SIG-M5 (cell line): ENCODE data around the gene MPP3.
"Not testable (repeated sequence)": the region's sequence is repeated elsewhere in the genome, so short reads cannot be mapped to it uniquely, and the experiment has no call there.

ENCODE experiments used
- DNase-seq: peaks from one replicate; lab custom pipeline; 2025; lab: John Stamatoyannopoulos, UW

MPP3 gene, protein sequence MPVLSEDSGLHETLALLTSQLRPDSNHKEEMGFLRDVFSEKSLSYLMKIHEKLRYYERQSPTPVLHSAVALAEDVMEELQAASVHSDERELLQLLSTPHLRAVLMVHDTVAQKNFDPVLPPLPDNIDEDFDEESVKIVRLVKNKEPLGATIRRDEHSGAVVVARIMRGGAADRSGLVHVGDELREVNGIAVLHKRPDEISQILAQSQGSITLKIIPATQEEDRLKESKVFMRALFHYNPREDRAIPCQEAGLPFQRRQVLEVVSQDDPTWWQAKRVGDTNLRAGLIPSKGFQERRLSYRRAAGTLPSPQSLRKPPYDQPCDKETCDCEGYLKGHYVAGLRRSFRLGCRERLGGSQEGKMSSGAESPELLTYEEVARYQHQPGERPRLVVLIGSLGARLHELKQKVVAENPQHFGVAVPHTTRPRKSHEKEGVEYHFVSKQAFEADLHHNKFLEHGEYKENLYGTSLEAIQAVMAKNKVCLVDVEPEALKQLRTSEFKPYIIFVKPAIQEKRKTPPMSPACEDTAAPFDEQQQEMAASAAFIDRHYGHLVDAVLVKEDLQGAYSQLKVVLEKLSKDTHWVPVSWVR

DNA sequence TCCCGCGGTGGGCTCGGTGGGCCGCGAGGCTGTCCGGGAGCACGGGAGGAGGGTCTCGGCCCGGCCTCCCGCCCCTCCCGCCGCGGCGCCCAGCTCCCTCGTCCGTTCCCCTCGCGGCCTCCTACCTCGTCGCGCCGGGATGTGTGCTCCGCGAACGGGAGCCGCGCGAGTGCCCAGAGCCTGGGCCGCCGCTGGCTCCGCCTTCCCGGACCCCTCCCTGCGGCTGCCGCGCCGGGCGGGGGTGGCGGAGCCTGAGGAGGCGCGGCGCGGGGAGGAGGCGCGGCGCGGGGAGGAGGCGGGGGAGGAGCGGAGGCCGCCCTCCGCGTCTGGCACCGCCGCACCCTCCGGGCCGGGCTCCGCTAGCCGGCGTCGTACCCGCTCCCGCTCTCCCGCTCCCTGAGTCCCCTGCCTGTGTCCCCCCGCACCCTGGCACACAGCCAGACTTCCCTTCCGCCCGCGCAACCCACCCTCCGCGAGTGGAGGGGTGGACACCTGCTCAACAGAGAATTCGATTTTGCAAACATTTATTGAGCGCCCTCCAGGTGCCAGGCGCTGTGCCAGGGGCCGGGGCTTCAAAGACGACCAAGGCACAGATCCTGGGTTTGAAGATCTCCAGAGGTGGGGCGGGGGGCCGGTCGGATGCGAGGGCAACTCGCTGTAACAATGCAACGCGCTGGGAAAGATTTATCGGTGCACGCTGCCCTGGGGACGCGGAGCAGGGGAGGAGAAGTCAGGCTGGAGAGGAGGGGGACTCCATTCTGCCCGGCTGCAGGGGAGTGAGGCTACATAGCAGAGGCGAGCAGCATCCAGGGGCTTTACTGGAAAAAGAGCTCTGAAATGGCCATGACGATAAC lies at the start of gene MPP3:
MPP3 (minus strand) TSS at position 171 of the 854 bp plus-strand sequence. CDS start 1,240 bp downstream, outside the sequence.
- no peak for DNase-seq

DNA sequence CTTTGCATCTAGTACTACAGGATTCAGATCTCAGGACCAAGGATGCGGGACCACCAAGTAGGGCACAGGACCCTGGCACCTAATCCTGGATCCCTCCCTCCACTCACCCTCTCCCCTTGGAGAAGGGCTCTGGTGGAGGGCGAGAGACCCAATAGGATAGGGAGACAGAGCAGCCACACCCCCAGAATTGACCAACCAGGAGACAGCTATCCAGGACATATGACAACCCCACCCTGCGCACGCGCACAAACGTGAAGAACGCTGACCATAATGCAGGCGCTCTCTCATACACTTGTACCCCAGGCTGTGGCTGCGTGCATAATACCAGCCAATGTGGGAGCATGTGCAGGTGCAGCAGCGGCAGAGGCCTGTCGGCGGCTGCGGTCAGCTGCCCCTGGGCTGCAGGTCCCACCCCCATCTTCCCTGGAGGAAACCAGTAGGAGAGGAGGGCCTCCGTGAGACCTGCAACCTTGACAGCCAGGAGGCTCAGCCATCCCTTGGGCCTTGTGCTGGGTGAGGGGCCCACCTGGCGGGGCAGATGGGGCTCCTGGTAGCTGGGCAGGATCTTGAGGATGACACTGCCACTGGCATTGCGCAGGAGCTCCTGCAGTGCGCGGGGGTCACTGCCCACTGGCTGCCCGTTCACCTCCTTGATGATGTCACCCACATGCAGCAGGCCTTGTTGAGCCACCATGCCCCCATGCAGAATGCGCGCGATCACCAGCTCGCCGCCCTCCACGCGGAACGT lies 49.0 kb upstream of the MPP3 start:
- no peak for DNase-seq

DNA sequence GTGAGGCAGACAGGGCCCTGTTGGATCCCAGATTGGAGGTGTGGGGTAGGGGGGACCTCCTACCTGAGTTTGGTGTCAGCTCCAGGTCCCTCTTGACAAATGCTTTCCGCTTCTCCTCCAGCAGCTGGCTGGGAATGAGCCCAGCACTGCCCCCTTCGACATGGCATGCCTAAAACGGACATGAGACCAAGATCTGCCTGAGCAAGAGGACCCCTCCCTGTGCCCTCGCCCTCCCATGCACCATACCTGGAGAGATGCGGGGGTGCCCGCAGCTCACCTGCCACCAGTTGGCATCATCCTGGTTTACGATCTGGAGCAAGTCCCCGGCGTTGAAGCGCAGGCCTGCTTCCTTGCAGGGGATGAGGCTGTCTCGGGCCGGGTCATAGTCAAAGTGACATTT lies 48.2 kb upstream of the MPP3 start:
- no peak for DNase-seq

DNA sequence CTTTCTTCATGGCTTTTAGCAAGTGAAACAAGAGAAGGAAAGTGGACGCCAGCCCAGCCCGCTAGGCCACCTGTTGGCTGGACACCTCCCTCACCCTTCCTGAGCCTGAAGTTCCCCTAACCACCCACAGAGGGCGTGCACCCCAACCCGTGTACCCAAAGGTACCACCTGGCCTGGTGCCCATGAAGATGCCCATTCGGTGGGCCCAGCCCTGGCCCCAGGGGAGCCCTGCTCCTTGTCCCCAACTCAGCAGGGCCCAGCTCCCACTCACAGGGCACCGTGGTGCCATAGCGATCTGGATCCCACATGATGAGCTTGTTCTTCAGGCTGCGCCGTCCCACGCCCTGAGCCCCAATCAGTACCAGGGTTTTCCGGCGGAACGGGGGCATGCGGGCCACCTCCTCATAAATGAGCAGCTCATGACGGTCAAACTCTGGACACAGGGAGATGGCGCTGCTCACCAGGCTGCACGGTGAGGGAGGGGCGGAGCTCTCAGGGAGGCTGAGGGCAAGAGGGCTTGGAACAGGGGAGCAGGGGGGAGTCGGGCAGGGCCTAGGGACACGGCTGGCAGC lies 47.6 kb upstream of the MPP3 start:
- no peak for DNase-seq

DNA sequence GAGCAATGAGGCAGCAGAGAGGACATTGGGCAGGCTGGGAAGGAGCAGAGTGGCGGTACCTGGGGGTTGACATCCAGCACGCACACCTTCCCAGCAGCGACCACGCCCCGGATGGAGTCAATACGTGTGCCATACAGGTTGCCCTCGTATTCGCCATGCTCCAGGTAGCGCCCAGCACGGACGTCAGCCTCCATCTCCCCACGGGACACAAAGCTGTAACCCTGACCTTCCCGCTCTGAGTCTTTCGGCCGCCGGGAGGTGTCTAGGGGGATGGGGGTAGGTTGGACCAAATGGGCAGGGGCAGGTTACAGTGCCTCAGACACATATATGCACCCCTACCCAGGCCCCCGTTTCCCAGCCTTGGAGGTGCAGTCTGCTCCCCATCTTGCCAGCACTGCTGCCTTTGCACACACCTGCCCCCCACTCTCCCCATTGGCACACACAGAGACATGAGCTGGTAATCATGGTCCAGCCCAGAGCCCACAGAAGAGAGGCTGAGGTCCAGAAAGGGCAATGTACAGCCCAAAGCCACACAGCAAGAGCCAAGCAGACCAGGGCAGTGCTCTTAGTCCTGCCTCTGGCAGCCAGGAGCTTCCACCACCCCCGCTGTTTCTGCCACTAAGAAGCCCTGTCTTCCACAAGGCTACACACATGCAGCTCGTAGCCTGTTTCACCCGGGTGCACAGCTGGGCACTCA lies 46.9 kb upstream of the MPP3 start:
- no peak for DNase-seq

DNA sequence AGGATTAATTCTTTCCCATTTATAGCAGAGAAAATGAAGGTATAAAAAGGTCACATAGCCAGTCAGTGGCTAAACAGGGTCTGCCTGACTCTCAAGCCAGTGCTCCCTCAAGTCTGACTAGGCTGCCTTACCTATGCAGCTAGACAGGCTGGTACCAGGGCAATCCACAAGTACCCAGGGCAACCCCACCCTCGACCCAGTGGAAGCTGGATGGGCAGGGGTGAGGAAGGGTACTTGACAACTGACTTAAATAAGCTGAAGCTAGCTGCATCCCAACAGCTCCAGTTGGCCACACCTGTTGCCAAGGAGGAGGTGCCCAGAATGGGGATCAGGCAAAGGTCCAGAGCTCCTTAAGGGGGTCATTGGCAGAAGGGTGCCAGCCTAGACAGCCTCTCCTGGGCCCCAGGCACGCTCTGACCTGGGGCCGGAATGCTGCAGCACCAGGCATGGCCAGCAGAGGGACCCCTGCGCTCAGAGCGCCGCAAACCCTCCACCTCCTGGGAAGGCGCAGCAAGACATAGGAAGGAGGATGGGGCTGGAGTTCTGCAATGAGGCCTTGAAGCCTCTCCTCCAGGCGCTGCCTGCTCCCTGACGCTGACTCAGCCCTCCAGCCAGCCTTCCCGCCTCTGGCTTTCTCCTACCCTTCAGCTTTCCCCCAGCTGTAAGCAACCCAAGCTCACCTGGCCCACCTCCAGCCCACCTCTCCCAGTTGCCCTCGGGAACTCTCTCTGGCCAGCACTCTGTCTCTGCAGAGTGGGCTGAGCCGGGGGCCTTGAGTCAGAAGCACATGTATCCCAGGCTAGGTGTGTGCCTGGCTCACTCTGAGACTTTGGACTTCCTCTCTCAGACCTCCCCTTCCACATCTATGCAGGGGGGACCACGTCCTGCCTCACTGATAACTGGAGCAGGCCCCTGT lies 45.6 kb upstream of the MPP3 start:
- DNase-seq: no peak

DNA sequence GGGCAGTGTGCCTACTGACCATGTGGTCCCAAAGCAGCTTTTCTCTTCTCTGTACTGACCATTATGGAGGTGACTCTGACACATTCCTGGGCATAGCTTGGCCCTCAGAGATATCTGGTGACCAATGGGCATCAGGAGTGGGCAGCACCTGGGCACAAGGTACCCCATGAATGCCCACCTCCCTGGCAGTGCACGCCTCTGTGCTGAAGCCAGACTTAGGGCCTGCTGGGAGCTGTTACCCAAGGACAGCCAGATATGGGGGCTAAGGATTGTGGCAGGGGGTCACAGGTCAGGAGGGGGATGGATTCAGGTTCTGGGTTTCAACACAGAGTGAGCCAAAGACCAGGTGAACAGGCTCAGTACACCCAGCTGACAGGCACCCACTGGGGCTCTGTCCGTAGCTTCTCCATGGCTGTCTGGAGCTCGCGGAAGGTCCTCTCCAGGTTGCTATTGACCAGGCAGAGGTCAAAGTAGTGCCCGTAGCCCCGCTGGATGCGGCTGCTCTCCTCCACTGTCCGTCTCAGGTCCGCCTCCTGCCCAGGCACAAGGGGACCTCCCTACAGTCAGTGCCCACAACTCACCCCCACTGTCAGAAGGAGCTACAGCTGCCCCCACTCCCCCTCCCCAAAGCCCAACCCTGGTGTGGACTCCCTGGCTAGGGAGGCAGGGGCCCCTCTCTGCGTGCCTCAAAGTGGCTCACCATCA lies 44.7 kb upstream of the MPP3 start:
- no peak for DNase-seq

DNA sequence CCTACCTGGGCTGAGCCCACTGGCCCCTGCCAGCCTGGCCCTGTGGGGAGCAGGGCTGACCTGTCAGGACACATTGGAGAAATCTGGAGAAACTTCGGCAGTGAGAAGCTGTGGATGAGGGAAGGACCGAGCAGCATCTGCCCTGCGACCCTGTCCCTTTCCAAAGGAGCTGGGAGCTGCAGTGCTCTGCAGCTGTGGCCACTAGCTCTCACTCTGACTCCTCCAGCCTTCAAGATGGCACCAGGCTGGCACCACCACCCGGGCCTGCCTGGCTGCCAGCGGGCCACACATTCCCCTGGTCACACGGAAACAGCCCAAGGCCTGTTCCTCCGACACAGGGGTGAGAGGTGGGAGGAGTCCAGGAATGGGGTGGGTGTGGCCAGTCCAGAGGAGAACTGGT lies 44.1 kb upstream of the MPP3 start:
- DNase-seq: no peak

DNA sequence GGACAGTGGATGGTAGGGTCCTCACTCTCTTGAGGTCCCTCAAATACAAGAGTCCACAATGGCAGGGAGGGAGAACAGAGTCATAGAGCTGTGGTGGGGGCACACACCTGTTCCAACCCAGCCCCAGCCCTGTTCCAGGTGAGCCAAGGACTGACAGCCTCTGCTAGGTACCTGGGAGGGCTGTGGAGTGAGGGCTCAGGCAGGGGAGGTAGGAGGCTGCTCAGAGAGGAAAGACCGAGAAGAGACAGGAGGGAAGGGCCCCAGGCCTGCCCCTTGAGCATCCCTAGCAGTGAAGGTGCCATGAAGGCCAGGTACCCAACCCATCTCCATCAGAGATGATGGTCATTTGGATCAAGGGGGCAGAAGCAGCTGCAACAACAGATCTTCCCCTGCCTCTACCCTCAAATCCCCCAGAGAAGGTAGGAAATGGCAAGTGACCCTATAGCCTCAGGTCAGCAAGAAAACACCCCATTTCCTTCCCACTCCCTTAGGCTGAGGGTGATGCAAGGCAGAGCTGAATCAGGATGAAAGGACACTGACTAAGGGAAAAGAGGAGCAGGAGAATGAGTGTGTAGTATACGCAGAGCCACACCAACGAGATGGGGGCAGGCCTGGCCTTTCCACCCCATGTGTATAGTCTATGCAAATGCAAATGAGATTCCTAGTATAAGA lies 42.7 kb upstream of the MPP3 start:
- no peak for DNase-seq

DNA sequence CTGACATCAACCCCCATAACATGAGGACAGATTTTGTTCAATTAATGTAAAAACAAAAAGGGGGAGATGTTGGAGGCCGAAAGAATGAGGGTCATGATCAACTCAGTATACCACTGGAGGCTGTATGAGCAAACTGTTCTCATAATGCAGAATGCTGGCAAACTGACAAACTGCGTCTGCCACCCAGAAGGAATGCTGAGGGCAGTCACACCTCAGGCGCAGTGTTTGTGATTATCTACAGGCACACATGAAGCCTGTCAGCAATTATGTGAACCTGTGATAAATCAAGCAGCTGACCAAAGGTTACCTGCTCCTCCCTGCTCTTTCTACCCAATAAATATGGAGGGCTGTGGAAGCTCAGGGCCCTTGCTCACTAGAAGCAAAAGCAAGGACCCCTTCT lies 41.3 kb upstream of the MPP3 start:
- no peak for DNase-seq

DNA sequence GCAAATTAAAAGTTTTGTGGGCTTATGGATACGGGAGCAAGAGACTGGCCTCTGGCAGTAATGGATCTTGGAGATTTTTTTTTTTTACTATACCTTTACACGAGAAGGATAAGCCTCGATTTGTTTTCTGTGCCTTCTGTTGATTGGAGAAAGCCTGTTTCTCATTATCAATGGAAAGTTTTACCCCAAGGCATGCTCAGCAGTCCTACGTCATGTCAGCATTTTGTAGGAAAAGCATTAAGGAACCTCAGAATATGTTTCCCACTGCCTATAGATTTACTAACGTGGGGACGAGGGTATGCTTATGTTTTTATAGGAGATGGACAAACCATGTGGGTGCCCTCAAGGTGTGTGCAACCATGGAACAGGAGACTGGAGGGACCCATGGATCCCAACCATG lies 40.9 kb upstream of the MPP3 start:
- no peak for DNase-seq

DNA sequence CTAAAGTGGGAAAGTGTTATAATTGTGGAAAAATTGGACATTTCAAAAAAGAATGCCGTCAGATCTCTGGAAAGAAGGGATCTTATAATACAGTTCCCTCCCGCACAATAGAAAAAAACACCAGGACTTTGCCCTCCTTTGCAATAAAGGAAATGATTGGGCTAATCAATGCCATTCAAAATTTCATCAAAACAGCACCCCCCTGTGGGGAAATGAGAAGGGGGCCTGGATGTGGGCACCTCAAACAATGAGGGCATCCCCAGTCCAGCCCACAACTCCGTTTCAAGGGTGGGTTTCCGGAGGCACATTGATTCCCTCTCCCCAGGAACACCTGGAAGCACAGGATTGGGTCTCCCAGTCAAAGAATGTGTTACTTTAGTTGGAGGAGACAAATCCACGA lies 40.1 kb upstream of the MPP3 start:
- DNase-seq: no peak

DNA sequence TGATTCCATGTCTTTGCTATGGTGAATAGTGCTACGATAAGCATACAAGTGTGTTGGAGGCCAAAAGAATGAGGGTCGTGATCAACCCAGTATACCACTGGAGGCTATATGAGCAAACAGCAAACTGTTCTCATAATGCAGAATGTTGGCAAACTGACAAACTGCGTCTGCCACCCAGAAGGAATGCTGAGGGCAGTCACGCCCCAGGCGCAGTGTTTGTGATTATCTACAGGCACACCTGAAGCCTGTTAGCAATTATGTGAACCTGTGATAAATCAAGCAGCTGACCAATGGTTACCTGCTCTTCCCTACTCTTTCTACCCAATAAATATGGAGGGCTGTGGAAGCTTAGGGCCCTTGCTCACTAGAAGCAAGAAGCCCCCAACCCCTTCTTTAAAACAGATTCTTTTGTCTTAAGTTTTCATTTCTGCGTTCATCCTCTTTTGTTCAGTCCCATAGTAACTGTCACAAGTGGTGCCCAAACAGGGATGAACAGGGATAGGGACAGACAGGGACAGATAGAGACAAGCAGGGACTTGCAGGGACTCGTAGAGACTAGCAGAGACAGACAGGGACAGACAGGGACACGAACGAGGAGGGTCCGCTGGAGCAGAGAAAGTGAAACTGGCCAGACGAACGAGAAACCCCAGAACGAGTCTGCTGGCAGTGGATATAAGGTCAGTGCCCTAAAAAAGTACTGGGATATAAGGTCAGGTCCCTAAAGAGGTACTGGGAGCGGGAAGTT lies 39.2 kb upstream of the MPP3 start:
- DNase-seq: no peak

DNA sequence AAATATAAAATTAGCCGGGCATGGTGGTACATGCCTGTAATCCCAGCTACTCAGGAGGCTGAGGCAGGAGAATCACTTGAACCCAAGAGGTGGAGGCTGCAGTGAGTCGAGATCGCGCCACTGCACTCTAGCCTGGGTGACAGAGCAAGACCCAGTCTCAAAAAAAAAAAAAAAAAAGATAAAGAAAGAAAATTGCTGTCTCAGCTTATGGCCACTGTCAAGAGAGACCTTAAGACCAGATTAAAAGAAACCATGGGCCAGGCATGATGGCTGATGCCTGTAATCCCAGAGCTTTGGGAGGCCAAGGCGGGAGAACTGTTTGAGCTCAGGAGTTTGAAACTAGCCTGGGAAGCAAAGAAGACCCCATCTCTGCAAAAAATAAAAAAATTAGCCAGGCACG lies 36.1 kb upstream of the MPP3 start:
- DNase-seq: not testable (repeated sequence)

DNA sequence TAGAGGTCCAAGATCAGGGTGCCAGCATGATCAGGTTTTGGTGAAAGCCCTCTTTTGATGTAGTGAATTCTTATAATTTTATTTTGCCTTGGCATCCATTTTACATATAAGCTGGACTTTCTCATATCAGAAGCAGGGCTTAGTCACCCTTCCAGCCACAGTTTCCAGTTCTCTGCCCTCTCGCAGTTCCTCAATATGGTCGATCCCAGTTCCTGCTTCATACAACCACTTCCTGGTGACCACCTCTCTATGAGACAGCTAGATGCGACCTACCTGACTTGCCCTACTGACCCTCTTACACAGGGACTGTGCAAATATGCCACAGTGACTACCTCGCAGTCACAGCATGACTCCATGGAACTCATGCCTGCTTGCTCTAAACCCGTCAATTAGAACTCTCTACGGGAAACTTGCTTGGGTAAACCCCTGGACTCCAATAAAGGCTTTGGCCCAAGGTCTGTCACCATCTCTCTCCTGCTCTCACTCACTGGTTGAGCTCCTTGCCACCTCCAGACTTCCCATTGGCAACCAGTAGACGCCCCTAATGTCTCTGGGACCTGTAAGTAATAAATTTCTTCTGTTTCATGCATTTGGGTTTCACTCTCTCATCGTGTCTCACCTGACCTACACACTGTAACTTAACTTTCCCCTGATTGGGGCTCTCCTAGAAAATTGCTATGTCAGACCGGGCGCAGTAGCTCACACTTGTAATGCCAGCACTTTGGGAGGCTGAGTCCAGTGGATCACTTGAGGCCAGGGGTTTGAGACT lies 35.5 kb upstream of the MPP3 start:
- DNase-seq: no peak

DNA sequence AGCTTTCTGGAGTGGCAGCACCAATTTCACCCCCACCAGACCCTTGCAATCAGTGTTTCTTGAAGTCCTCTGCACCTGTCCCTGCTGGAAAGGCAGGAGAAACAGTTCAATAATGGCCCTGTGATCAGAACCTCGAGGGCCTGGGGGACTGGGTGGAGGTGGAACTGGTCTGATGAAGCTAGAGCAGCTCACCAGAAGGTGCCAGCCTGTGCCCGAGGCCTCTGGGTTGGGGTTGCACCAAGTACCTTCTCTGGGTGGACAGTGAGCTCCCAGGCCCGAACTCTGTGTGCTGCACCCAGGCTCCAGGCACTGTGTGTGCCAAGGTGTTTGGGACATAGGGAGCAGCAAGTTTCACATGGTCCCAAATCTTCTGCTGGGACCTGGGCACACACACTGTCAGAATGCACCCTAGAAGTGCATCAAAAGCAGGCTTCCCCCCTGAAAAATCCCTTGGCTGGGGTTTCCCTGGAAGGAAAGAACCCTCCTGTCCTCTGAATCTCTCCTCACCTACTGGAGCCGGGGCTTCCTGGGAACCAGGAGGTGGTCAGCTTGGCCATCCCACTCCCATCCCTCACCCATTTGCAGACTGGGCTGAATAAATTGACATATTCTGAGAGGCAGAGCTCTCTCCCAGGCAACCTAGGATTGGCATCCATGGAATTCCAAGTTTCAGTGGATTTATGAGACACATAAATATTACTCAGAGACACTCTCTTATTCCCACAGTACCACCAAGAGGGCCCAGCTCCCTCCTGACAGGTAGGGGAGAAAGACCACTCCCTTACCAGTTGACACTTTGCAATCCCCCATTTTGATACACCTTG lies 31.4 kb upstream of the MPP3 start:
- no peak for DNase-seq

DNA sequence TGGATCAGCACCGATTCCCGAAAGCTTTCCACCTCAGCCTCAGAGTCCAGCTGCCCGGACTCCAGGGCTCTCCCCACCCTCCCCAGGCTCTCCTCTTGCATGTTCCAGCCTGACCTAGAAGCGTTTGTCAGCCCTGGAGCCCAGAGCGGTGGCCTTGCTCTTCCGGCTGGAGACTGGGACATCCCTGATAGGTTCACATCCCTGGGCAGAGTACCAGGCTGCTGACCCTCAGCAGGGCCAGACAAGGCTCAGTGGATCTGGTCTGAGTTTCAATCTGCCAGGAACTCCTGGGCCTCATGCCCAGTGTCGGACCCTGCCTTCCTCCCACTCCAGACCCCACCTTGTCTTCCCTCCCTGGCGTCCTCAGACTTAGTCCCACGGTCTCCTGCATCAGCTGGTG lies 29.0 kb upstream of the MPP3 start:
- no peak for DNase-seq
